DND-41 (cell line): ENCODE results near the gene UNC45B.

Experiments used
- CTCF ChIP-seq: IDR thresholded peaks from 2 replicates; pipeline ENCODE4 v1.5.1; 2012; ENCODE audit warnings: borderline replicate concordance, low read length, moderate library complexity, mild to moderate bottlenecking; ENCODE audit not compliant: poor library complexity, severe bottlenecking; ENCODE audit errors: extremely low read depth
- EZH2 ChIP-seq: IDR thresholded peaks from 3 replicates; pipeline ENCODE4 v1.6.1; 2012; ENCODE audit warnings: borderline replicate concordance, low read depth, mild to moderate bottlenecking, moderate library complexity, low read length, inconsistent platforms; ENCODE audit not compliant: severe bottlenecking

DNA sequence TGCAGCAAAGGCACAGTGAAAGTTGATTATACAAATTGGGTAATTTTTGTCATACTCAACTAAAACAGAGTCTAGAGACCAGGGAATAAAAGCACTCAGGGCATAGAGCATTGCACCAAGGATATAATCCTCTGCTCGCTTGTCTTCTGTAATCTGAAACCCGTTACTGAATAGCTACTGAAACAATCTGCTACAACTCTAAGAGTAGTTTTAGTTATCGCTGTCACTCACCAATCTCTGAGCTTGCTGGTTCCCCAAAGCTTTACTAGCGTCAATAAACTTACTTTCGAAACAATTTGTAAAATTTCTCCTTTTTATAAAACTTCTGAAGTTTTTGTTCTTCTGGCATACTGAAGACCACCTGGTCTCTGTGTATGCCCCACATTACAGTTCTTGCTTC is 69.5 kb downstream of the UNC45B start:
- TF ChIP-seq EZH2 = no peak
- TF ChIP-seq CTCF = no peak
